ENCODE results near the gene ABCA2.

GRCh38 chr9:137035937-137036336, 7.9 kb upstream of the ABCA2 start:
- TF ChIP-seq CTCF (IDR thresholded peaks at IDR 0.05) (no peak), POLR2A (IDR thresholded peaks at IDR 0.05) (no peak)
